Pancreas (tissue), 10 donors: ENCODE results near the gene UBAP2L. TPM values are rescaled to one million over a fixed set of nuclear protein-coding genes. Genes with fewer than 3 reads are reported as not detected.

Experiments used
- ATAC-seq, 4 donors: fragments of 200-7000 bp; cut with Tn5 transposase; one replicate each; pipeline versions ENCODE4 v1.8.0 to v1.9.1; 2020; ENCODE audit warnings: mild to moderate bottlenecking in 4 of 4, moderate library complexity in 4 of 4
- DNase-seq, 6 donors: peaks; one replicate each; pipeline ENCODE4 v3.0.0-alpha.2; 2020
- FAIRE-seq: peaks from 2 replicates; lab custom pipeline; 2012; peaks lifted over from hg19 to GRCh38; lab: Jason Lieb, UNC
- H3K27ac ChIP-seq, 4 donors: fragments of 200-600 bp; sonication (generic); 1 replicate in 3 of 4; 2 replicates in 1 of 4; pipeline versions ENCODE4 v1.5.0 to v1.8.0; 2020
- H3K27me3 ChIP-seq, 4 donors: fragments of 200-600 bp; one replicate each; pipeline ENCODE4 v1.8.0; 2021
- H3K36me3 ChIP-seq, 3 donors: fragments of 200-600 bp; sonication (generic) in 1 of 3; one replicate each; pipeline versions ENCODE4 v1.5.0 to v1.8.0; 2020 to 2021
- H3K4me1 ChIP-seq, 3 donors: fragments of 200-600 bp; one replicate each; pipeline ENCODE4 v1.8.0; 2021
- H3K4me3 ChIP-seq, 4 donors: fragments of 200-600 bp; sonication (generic) in 2 of 4; one replicate each; pipeline versions ENCODE4 v1.5.0 to v1.8.0; 2020 to 2021
- H3K9me3 ChIP-seq, 4 donors: fragments of 200-600 bp; one replicate each; pipeline ENCODE4 v1.8.0; 2021
- CTCF ChIP-seq, 4 donors: fragments of 200-600 bp; sonication (generic) in 3 of 4; IDR thresholded peaks; one replicate each; pipeline versions ENCODE4 v1.5.0 to v1.8.0; 2021; ENCODE audit warnings: antibody characterized with exemption in 4 of 4
- WGBS, 2 donors: extraction: QIAGEN DNeasy Blood & Tissue Kit; methylation state at CpG; one replicate each; pipeline ENCODE4 v1.1.7; 2013; 5-methylcytosine and 5-hydroxymethylcytosine counted together
- intact Hi-C, 3 donors: fragments of 100-400 bp; cut with DNase I; formaldehyde crosslinking; loops; one replicate each; pipeline versions ENCODE4 v1.11.1 to v1.14.2; 2022
- polyA plus RNA-seq, 2 donors: library from polyadenylated mRNA; stranded (reverse); fragments of 200-250 nt; gene quantifications; one replicate each; pipeline ENCODE4 v1.2.3, GENCODE V29; 2013
- total RNA-seq, 6 donors: library from RNA; stranded (reverse); fragmentation: NEBNext Ultra II Directional in 4 of 6; extraction: Animal tissue kit (Norgen Biotek cat#: 25700) in 4 of 6; gene quantifications; one replicate each; pipeline versions ENCODE4 v1.2.1 to v1.2.4, GENCODE V29; 2021 to 2023
- donor health status: healthy with polysubstance abuse.
- donor health status: DM: no; HTN: no; CAD: no; lungs with moderate emphysema.
- donor health status: DM: no; HTN: no; CAD: no.
- donor health status: control.
- donor health status: control.
- donor health status: Bipolar disorder and iron deficiency.
- donor health status: DM: yes; HTN: yes; CAD: no.
- donor health status: DM: no; HTN: no; CAD: no.
- donor health status: DM: no; HTN: no; CAD: no.
- donor health status: DM: yes; HTN: yes; CAD: no.

Gene UBAP2L
- total and polyA plus RNA-seq, 8 donors: 32.7 to 69.8 (median 50.8) TPM

DNA sequence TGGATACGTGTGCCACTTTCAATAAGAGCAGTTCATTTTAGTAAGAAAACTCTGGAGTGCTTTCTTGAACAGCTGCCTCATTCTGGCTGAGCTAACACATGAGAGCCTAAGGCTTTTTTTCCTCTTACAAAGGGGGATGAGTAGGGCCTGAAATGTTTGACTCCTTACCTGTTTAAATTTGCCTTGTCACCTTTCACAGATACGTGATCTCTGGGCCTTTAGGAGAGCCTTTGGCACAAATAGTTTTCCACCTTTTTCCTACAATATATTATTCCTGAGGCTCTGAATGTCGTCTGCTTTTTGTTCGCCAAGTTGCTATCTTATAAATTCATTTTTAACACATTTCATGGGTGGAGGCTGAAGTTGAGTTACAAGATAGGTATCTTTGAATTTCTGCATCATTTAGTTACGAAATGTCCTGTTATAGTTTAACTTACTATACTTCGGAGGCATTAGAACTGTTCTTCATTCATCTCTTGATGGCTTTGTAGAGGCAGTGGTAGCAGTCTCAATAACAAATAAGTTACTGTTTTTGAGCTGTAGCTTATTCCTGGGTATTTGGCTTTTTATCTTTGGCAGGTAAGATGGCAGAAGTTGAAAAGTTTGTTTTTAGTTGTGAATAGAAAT is 17.2 kb downstream of the UBAP2L start:
- intact Hi-C loops: no loop called here
- H3K27me3 ChIP-seq: no peaks in the 10 kb centered on the region
- no peak for DNase-seq
- no peak for TF ChIP-seq CTCF (IDR thresholded peaks at IDR 0.05)
- H3K9me3 ChIP-seq: no peaks in the 10 kb centered on the region
- no peak overlapping the region for H3K27ac ChIP-seq
- WGBS, 2 donors: 77 to 80% methylated on average over 6 of the region's 6 CpGs
- FAIRE-seq: no peak
- H3K36me3 ChIP-seq: peaks cover 6 to 69% (median 21%) of the 10 kb centered on the region in 3 donors
- no peak for ATAC-seq
- no peaks in the 10 kb centered on the region for H3K4me1 ChIP-seq
- no peak overlapping the region for H3K4me3 ChIP-seq

GRCh38 chr1:154239491-154239890 is 18.7 kb downstream of the UBAP2L start:
- TF ChIP-seq CTCF (IDR thresholded peaks at IDR 0.05): no peak
- FAIRE-seq (no peak), DNase-seq (no peak), ATAC-seq (no peak)
- Histone ChIP-seq H3K36me3 (peaks cover 6 to 76% (median 31%) of the 10 kb centered on the region in 3 donors), H3K27me3 (no peaks in the 10 kb centered on the region), H3K27ac (no peak overlapping the region), H3K9me3 (no peaks in the 10 kb centered on the region), H3K4me1 (no peaks in the 10 kb centered on the region), H3K4me3 (no peak overlapping the region)
- 87 to 90% methylated on average over 3 of the region's 3 CpGs for WGBS, 2 donors
- intact Hi-C loops: no loop called here

DNA sequence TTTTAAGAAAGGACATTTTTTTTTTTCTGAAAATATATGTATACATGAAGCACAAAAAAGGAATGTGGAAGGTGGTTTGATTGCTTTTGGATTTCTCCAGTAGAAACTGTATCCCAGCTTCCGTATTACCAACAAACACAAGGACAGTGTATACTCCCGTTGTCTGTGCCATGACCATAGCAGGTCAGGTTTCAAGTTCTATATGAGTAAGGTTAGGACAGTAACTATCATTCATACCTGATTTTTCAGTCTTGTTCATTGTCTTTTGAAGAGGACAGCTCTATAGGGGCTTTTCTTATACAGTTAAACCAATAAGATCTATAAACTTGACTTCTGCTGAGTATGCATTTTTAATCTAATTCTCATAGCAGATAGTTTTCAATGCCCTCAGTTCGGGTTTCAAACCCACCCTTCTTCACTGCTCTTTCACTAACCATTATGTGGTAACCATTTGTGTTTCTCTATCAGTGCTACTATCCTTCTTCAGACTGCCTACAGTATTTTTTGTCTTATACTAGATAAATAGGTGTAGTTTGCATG is 19.6 kb downstream of the UBAP2L start:
- no peaks in the 10 kb centered on the region for H3K4me1 ChIP-seq
- H3K27me3 ChIP-seq: no peaks in the 10 kb centered on the region
- intact Hi-C loops: no loop called here
- H3K27ac ChIP-seq: no peak overlapping the region
- no peaks in the 10 kb centered on the region for H3K9me3 ChIP-seq
- peaks cover 6 to 76% (median 36%) of the 10 kb centered on the region in 3 donors for H3K36me3 ChIP-seq
- no peak for FAIRE-seq
- TF ChIP-seq CTCF (IDR thresholded peaks at IDR 0.05): no peak
- no peak for ATAC-seq
- H3K4me3 ChIP-seq: no peak overlapping the region
- WGBS, 2 donors: 80 to 95% methylated on average over 3 of the region's 3 CpGs
- DNase-seq: no peak

DNA sequence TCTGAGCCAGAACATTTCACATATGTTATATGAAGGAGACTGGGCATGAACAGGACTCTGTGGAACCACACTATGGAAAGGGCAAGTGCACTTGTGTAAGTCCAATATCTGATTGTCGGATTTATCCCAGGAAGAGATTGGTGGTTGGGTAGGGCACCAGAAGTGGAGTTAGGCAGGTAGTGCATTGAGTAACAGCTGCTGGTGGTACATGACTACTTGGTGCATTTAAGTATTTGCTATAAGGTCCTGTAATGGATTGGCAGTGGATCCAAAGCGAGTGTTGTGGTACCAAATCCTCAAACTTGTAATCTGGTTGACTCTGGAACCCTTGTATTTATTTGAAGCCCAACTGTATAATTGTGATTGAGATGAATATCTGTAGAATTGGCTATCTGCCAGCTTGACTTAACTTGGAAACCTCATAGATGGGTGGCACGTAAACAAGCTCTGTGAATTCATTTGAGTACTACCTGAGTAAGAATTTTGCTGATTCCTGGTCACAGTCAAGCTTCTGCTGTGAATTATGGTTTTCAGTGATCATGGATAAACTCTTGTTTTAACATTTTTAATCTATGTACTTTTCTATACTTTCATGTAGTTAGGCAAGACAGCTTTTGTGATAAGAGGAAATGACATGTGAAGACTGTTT is 21.1 kb downstream of the UBAP2L start:
- no peak overlapping the region for H3K4me3 ChIP-seq
- no peaks in the 10 kb centered on the region for H3K27me3 ChIP-seq
- 76 to 85% methylated on average over 3 of the region's 3 CpGs for WGBS, 2 donors
- H3K9me3 ChIP-seq: no peaks in the 10 kb centered on the region
- intact Hi-C loops: no loop called here
- no peak for FAIRE-seq
- no peaks in the 10 kb centered on the region for H3K4me1 ChIP-seq
- no peak for ATAC-seq
- H3K27ac ChIP-seq: no peak overlapping the region
- no peak for TF ChIP-seq CTCF (IDR thresholded peaks at IDR 0.05)
- peaks cover 0 to 76% (median 24%) of the 10 kb centered on the region in 3 donors for H3K36me3 ChIP-seq
- DNase-seq: no peak

DNA sequence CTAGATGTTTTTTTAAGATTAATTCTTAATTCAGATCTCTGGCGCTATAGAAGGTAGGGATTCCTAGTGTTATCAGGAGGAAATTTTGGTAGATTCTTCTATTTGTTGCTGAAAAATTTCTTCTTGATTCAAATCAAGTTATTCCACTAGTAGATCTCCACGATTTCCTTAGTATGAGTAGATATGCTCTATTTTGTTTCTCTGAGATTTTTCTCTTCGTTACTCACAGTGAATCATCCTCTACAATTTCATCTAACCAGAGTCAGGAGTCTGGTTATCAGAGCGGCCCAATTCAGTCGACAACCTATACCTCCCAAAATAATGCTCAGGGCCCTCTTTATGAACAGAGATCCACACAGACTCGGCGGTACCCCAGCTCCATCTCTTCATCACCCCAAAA is 32.9 kb downstream of the UBAP2L start:
- no peaks in the 10 kb centered on the region for H3K4me1 ChIP-seq
- TF ChIP-seq CTCF (IDR thresholded peaks at IDR 0.05): no peak
- FAIRE-seq (no peak), DNase-seq (no peak), ATAC-seq (no peak)
- H3K27me3 ChIP-seq: no peaks in the 10 kb centered on the region
- intact Hi-C loops: no loop called here
- 90 to 95% methylated on average over 7 of the region's 7 CpGs for WGBS, 2 donors
- peaks cover 11 to 95% (median 74%) of the 10 kb centered on the region in 3 donors for H3K36me3 ChIP-seq
- H3K27ac ChIP-seq: no peak overlapping the region
- H3K9me3 ChIP-seq: no peaks in the 10 kb centered on the region
- H3K4me3 ChIP-seq: no peak overlapping the region
